Stomach smooth muscle (tissue), 2 donors: ENCODE results near the gene PIP5K1A.

ENCODE experiments used
- H3K27ac ChIP-seq: one replicate; pipeline ENCODE4 v1.7.0; 2013; ENCODE audit warnings: mild to moderate bottlenecking, low read length, inconsistent platforms
- H3K27me3 ChIP-seq, 2 donors: one replicate each; pipeline ENCODE4 v1.7.0; 2013; ENCODE audit warnings: low read length in 2 of 2; ENCODE audit not compliant: insufficient read depth in 2 of 2, control insufficient read depth in 1 of 2
- H3K36me3 ChIP-seq, 2 donors: one replicate each; pipeline ENCODE4 v1.7.0; 2013; ENCODE audit warnings: low read length in 2 of 2; ENCODE audit not compliant: control insufficient read depth in 2 of 2, insufficient read depth in 2 of 2
- H3K4me1 ChIP-seq: one replicate; pipeline ENCODE4 v1.7.0; 2013; ENCODE audit warnings: low read length; ENCODE audit not compliant: control insufficient read depth, insufficient read depth
- H3K4me3 ChIP-seq, 2 donors: one replicate each; pipeline ENCODE4 v1.7.0; 2013; ENCODE audit warnings: low read length in 2 of 2
- H3K9ac ChIP-seq, 2 donors: one replicate each; pipeline ENCODE4 v1.7.0; 2013; ENCODE audit warnings: low read length in 2 of 2, mild to moderate bottlenecking in 1 of 2
- H3K9me3 ChIP-seq, 2 donors: one replicate each; pipeline ENCODE4 v1.7.0; 2013; ENCODE audit warnings: low read length in 2 of 2; ENCODE audit not compliant: control insufficient read depth in 2 of 2
- donor health status: healthy.
- donor health status: Pancreatic carcinoma.

Gene PIP5K1A

GRCh38 chr1:151281225-151281968 is 83.0 kb downstream of the PIP5K1A start:
- Histone ChIP-seq H3K9ac (peak overlapping the region; percentile 97 to 100), H3K36me3 (peaks cover 6 to 8% of the 10 kb centered on the region in 2 donors)

GRCh38 chr1:151281969-151282882 is 83.9 kb downstream of the PIP5K1A start, which contains the start of gene ZNF687:
Gene ZNF687, plus strand, starts transcription at chr1:151282299. Its CDS starts 3,993 bp downstream, at chr1:151286292.
- H3K9me3 ChIP-seq: no peaks in the 10 kb centered on the region
- peak within 1 kb of the TSS; percentile 100 for H3K27ac ChIP-seq
- H3K27me3 ChIP-seq: no peaks in the 10 kb centered on the region
- peak within 1 kb of the TSS; percentile 97 to 100 for H3K9ac ChIP-seq
- H3K36me3 ChIP-seq: peaks cover 13 to 16% of the 10 kb centered on the region in 2 donors
- H3K4me3 ChIP-seq: peak within 1 kb of the TSS; percentile 98 to 99
- peaks cover 25% of the 10 kb centered on the region for H3K4me1 ChIP-seq

More at GRCh38 chr1:151281225-151281968, 83.0 kb downstream of the PIP5K1A start:
- H3K27me3 ChIP-seq: no peaks in the 10 kb centered on the region
- H3K4me3 ChIP-seq: peak overlapping the region; percentile 98 to 99
- H3K27ac ChIP-seq: peak overlapping the region; percentile 100
- peaks cover 25% of the 10 kb centered on the region for H3K4me1 ChIP-seq
- H3K9me3 ChIP-seq: no peaks in the 10 kb centered on the region

DNA sequence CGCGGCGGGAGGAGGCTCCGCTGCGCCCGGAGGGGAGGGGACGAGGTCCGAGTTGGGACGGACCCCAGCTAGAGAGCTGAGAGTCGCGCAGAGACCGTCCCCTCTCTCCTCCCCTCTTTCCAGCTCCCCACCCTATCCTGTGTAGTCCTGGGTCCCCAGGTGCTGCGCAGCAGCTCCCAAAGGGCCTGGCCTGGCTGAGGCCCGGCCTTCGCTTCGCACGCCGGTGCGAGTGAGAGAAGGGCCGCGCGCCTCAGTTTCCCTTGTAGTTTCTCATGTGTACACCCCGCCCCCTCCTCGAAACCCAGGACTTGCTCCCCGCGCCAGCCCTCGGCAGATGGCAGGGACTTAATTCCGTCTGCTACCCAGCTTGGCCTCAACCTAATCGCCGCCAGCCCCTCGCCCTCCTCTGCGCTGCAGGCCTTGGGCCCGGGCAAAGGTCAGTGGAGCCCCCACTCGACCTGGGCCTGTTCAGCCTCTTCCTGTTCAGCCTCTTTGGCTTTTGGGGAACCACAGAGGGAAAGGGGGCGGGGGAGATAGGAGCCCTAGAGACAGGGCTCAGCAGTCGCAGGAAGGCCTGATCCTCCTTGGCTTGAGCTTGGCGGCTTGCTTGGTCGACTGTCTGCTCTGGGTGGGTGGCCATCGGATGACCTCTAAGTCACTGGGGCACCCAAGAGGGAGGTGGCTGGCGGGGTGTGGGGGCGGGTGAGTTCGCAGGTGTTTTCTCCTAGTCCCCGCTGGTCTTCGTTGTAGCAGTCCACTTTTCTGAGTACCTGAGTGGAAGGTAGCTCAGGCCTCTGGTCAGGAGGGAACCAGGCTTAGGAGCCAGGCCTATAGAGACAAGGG is 84.8 kb downstream of the PIP5K1A start:
- Histone ChIP-seq H3K4me1 (peaks cover 25% of the 10 kb centered on the region), H3K4me3 (peak overlapping the region; percentile 87 to 99), H3K9ac (peak overlapping the region; percentile 79 to 94), H3K27me3 (no peaks in the 10 kb centered on the region), H3K27ac (peak overlapping the region; percentile 100), H3K36me3 (peaks cover 22 to 24% of the 10 kb centered on the region in 2 donors), H3K9me3 (no peaks in the 10 kb centered on the region)

GRCh38 chr1:151284013-151284577 is 85.7 kb downstream of the PIP5K1A start:
- H3K4me1 ChIP-seq: peaks cover 26% of the 10 kb centered on the region
- no peaks in the 10 kb centered on the region for H3K9me3 ChIP-seq
- no peaks in the 10 kb centered on the region for H3K27me3 ChIP-seq
- H3K9ac ChIP-seq: peak overlapping the region; percentile 5 to 94
- H3K27ac ChIP-seq: peak overlapping the region; percentile 100
- peak overlapping the region; percentile 87 to 99 for H3K4me3 ChIP-seq
- H3K36me3 ChIP-seq: peaks cover 29 to 33% of the 10 kb centered on the region in 2 donors

- H3K27me3 ChIP-seq: no peaks in the 10 kb centered on the region
- H3K9me3 ChIP-seq: no peaks in the 10 kb centered on the region
- no peak overlapping the region for H3K4me3 ChIP-seq
- H3K4me1 ChIP-seq: peaks cover 24% of the 10 kb centered on the region
- no peak overlapping the region for H3K27ac ChIP-seq
- no peak overlapping the region for H3K9ac ChIP-seq
- H3K36me3 ChIP-seq: peaks cover 40 to 45% of the 10 kb centered on the region in 2 donors
These were observed 88.4 kb downstream of the PIP5K1A start for GRCh38 chr1:151286619-151287340.

GRCh38 chr1:151287341-151287699 is 89.0 kb downstream of the PIP5K1A start:
- H3K4me1 ChIP-seq: peaks cover 24% of the 10 kb centered on the region
- no peak overlapping the region for H3K27ac ChIP-seq
- H3K9ac ChIP-seq: no peak overlapping the region
- no peaks in the 10 kb centered on the region for H3K27me3 ChIP-seq
- no peaks in the 10 kb centered on the region for H3K9me3 ChIP-seq
- H3K4me3 ChIP-seq: no peak overlapping the region
- H3K36me3 ChIP-seq: peaks cover 42 to 48% of the 10 kb centered on the region in 2 donors

- Histone ChIP-seq H3K4me3 (no peak overlapping the region), H3K27me3 (no peaks in the 10 kb centered on the region), H3K9ac (no peak overlapping the region), H3K9me3 (no peaks in the 10 kb centered on the region), H3K4me1 (peaks cover 22% of the 10 kb centered on the region), H3K27ac (no peak overlapping the region), H3K36me3 (peaks cover 48 to 54% of the 10 kb centered on the region in 2 donors)
These were observed 89.6 kb downstream of the PIP5K1A start for GRCh38 chr1:151287767-151288500.

- H3K27ac ChIP-seq: no peak overlapping the region
- H3K4me3 ChIP-seq: no peak overlapping the region
- peaks cover 53 to 60% of the 10 kb centered on the region in 2 donors for H3K36me3 ChIP-seq
- H3K9ac ChIP-seq: no peak overlapping the region
- H3K27me3 ChIP-seq: no peaks in the 10 kb centered on the region
- peaks cover 16% of the 10 kb centered on the region for H3K4me1 ChIP-seq
- no peaks in the 10 kb centered on the region for H3K9me3 ChIP-seq
These were observed 90.2 kb downstream of the PIP5K1A start for GRCh38 chr1:151288502-151288901.
